ENCODE measurements around the gene SHQ1. TPM values are rescaled to one million over a fixed set of nuclear protein-coding genes. Genes with fewer than 3 reads are reported as not detected.

SHQ1 gene
- total RNA-seq, 1 experiment from 2014 or later: 27.6 TPM

GRCh38 chr3:72763751-72764440, 84.3 kb downstream of the SHQ1 start:
- Histone ChIP-seq H3K9me3 (ENCODE audit: control insufficient read depth in 1 of 2, insufficient read depth in 1 of 2, low read depth in 1 of 2, low read length in 2 of 2) (no peaks in the 10 kb centered on the region), H3K4me3 (replicated peaks in 1 of 2; ENCODE audit: low read depth in 1 of 2, low read length in 2 of 2) (no peak overlapping the region), H2AFZ (ENCODE audit: low read depth, low read length, poor library complexity, severe bottlenecking) (no peak overlapping the region), H3K9me2 (ENCODE audit: insufficient read depth) (no peaks in the 10 kb centered on the region), H3K4me2 (ENCODE audit: low read length) (no peak overlapping the region), H3K79me2 (ENCODE audit: insufficient read depth, low read length) (no peaks in the 10 kb centered on the region), H3K27ac (ENCODE audit: low read depth, low read length) (no peak overlapping the region), H3K4me1 (ENCODE audit: control insufficient read depth in 1 of 2, insufficient read depth in 2 of 2, low read length in 2 of 2) (no peaks in the 10 kb centered on the region), H4K20me1 (ENCODE audit: insufficient read depth) (no peaks in the 10 kb centered on the region; the same call in 1 of the 2 replicates), H3K9ac (ENCODE audit: low read length) (no peak overlapping the region), H3K27me3 (ENCODE audit: insufficient read depth, low read length) (no peaks in the 10 kb centered on the region), H3K36me3 (ENCODE audit: control insufficient read depth in 1 of 2, insufficient read depth in 2 of 2, low read length in 2 of 2) (peaks cover 0 to 9% of the 10 kb centered on the region in 2 experiments; a peak in 2 of 4 replicates)
- intact Hi-C loops (cut with micrococcal nuclease): no loop called here
- TF ChIP-seq MAX (IDR thresholded peaks at IDR 0.05) (no peak), POLR2A (IDR thresholded peaks at IDR 0.05; ENCODE audit: borderline replicate concordance, extremely low read depth, insufficient read depth, insufficient read length) (no peak), ZFX (IDR thresholded peaks at IDR 0.05) (no peak), JUND (IDR thresholded peaks at IDR 0.05) (no peak), ATF3 (IDR thresholded peaks at IDR 0.05) (no peak), CEBPB (IDR thresholded peaks at IDR 0.05; ENCODE audit: low read depth) (no peak), YY1 (IDR thresholded peaks at IDR 0.05; ENCODE audit: extremely low read depth, insufficient replicate concordance, low read depth, low read length) (no peak)
- ATAC-seq: no peak
- RAD21 ChIA-PET (ENCODE audit: low non-redundant PET in 1 of 2, low total read pairs in 2 of 2, uncharacterized antibody in 2 of 2, unreplicated experiment in 2 of 2): no interaction called here
- CTCF ChIA-PET: no interaction called here
- BruUV-seq (replicated peaks): no TSS peak
- no peak for DNase-seq (ENCODE audit: low read depth, low spot score)
- POLR2A ChIA-PET: no interaction called here

- DNase-seq (ENCODE audit: low read depth, low spot score) (no peak), ATAC-seq (no peak)
- Histone ChIP-seq H3K9me3 (ENCODE audit: control insufficient read depth in 1 of 2, insufficient read depth in 1 of 2, low read depth in 1 of 2, low read length in 2 of 2) (no peaks in the 10 kb centered on the region), H3K27ac (ENCODE audit: low read depth, low read length) (no peak overlapping the region), H3K27me3 (ENCODE audit: insufficient read depth, low read length) (no peaks in the 10 kb centered on the region), H3K4me1 (ENCODE audit: control insufficient read depth in 1 of 2, insufficient read depth in 2 of 2, low read length in 2 of 2) (no peaks in the 10 kb centered on the region), H3K4me3 (replicated peaks in 1 of 2; ENCODE audit: low read depth in 1 of 2, low read length in 2 of 2) (no peak overlapping the region), H3K9me2 (ENCODE audit: insufficient read depth) (no peaks in the 10 kb centered on the region), H4K20me1 (ENCODE audit: insufficient read depth) (no peaks in the 10 kb centered on the region; the same call in 1 of the 2 replicates), H3K79me2 (ENCODE audit: insufficient read depth, low read length) (no peaks in the 10 kb centered on the region), H3K4me2 (ENCODE audit: low read length) (no peak overlapping the region), H2AFZ (ENCODE audit: low read depth, low read length, poor library complexity, severe bottlenecking) (no peak overlapping the region), H3K36me3 (ENCODE audit: control insufficient read depth in 1 of 2, insufficient read depth in 2 of 2, low read length in 2 of 2) (peaks cover 0 to 8% of the 10 kb centered on the region in 2 experiments; a peak in 2 of 4 replicates), H3K9ac (ENCODE audit: low read length) (no peak overlapping the region)
- TF ChIP-seq ZBTB33 (IDR thresholded peaks at IDR 0.05; ENCODE audit: extremely low read depth, insufficient replicate concordance, low read length): no peak
- intact Hi-C loops (cut with micrococcal nuclease): no loop called here
- ChIA-PET CTCF (no interaction called here), RAD21 (ENCODE audit: low non-redundant PET in 1 of 2, low total read pairs in 2 of 2, uncharacterized antibody in 2 of 2, unreplicated experiment in 2 of 2) (no interaction called here), POLR2A (no interaction called here)
- no TSS peak for BruUV-seq (replicated peaks)
These were observed 86.8 kb downstream of the SHQ1 start for GRCh38 chr3:72761410-72761809.

Data from HCT116 (cell line).